ENCODE measurements around the gene WNT7B. TPM values are rescaled to one million over a fixed set of nuclear protein-coding genes. Genes with fewer than 3 reads are reported as not detected.

The WNT7B gene
- total RNA-seq, 2 donors from 2014 or later = not detected

- Mint-ChIP-seq H3K27ac (no peak overlapping the region), H3K4me3 (no peak overlapping the region), H3K36me3 (ENCODE audit: low read depth) (no peaks in the 10 kb centered on the region), H3K27me3 (peaks cover 7% of the 10 kb centered on the region), H3K4me1 (peaks cover 3% of the 10 kb centered on the region)
- H3K9me3 ChIP-seq (ENCODE audit: control insufficient read depth, low read length, poor library complexity, severe bottlenecking) = no peaks in the 10 kb centered on the region
- ATAC-seq (no peak), DNase-seq (no peak)
Observed at GRCh38 chr22:45914309-45914708, 62.7 kb downstream of the WNT7B start.

- peaks cover 3% of the 10 kb centered on the region for H3K4me1 Mint-ChIP-seq
- ATAC-seq = no peak
Observed at GRCh38 chr22:45912910-45913309, 64.1 kb downstream of the WNT7B start.

GRCh38 chr22:45911601-45912271, 65.2 kb downstream of the WNT7B start:
- Mint-ChIP-seq H3K4me1 (peaks cover 5% of the 10 kb centered on the region), H3K27ac (no peak overlapping the region), H3K36me3 (ENCODE audit: low read depth) (peaks cover 2% of the 10 kb centered on the region), H3K4me3 (no peak overlapping the region), H3K27me3 (peaks cover 7% of the 10 kb centered on the region)
- no peak for ATAC-seq
- no peaks in the 10 kb centered on the region for H3K9me3 ChIP-seq (ENCODE audit: control insufficient read depth, low read length, poor library complexity, severe bottlenecking)
- DNase-seq = no peak

More at GRCh38 chr22:45912910-45913309, 64.1 kb downstream of the WNT7B start:
- Mint-ChIP-seq H3K4me3 (no peak overlapping the region), H3K36me3 (ENCODE audit: low read depth) (no peaks in the 10 kb centered on the region), H3K27ac (no peak overlapping the region), H3K27me3 (peaks cover 6% of the 10 kb centered on the region)
- no peak for DNase-seq
- no peaks in the 10 kb centered on the region for H3K9me3 ChIP-seq (ENCODE audit: control insufficient read depth, low read length, poor library complexity, severe bottlenecking)

- Mint-ChIP-seq H3K4me3 (no peak overlapping the region), H3K4me1 (peaks cover 5% of the 10 kb centered on the region), H3K36me3 (ENCODE audit: low read depth) (peaks cover 2% of the 10 kb centered on the region), H3K27me3 (peaks cover 7% of the 10 kb centered on the region), H3K27ac (no peak overlapping the region)
- DNase-seq (no peak), ATAC-seq (no peak)
- no peaks in the 10 kb centered on the region for H3K9me3 ChIP-seq (ENCODE audit: control insufficient read depth, low read length, poor library complexity, severe bottlenecking)
Observed at GRCh38 chr22:45910928-45911467, 66.0 kb downstream of the WNT7B start.

- H3K4me1 Mint-ChIP-seq = peaks cover 5% of the 10 kb centered on the region
- no peak overlapping the region for H3K27ac Mint-ChIP-seq
- no peak overlapping the region for H3K4me3 Mint-ChIP-seq
- ATAC-seq = no peak
- no peak for DNase-seq
- no peaks in the 10 kb centered on the region for H3K9me3 ChIP-seq (ENCODE audit: control insufficient read depth, low read length, poor library complexity, severe bottlenecking)
- peaks cover 21% of the 10 kb centered on the region for H3K27me3 Mint-ChIP-seq
- peaks cover 2% of the 10 kb centered on the region for H3K36me3 Mint-ChIP-seq (ENCODE audit: low read depth)
Observed at GRCh38 chr22:45908961-45909360, 68.0 kb downstream of the WNT7B start.

GRCh38 chr22:45907996-45908395, 69.0 kb downstream of the WNT7B start:
- H3K27ac Mint-ChIP-seq = no peak overlapping the region
- H3K4me1 Mint-ChIP-seq = peaks cover 2% of the 10 kb centered on the region
- H3K36me3 Mint-ChIP-seq (ENCODE audit: low read depth) = peaks cover 2% of the 10 kb centered on the region
- H3K27me3 Mint-ChIP-seq = peaks cover 23% of the 10 kb centered on the region
- no peaks in the 10 kb centered on the region for H3K9me3 ChIP-seq (ENCODE audit: control insufficient read depth, low read length, poor library complexity, severe bottlenecking)
- no peak for ATAC-seq
- no peak for DNase-seq
- no peak overlapping the region for H3K4me3 Mint-ChIP-seq

GRCh38 chr22:45907378-45907777, 69.6 kb downstream of the WNT7B start:
- no peak for DNase-seq
- H3K9me3 ChIP-seq (ENCODE audit: control insufficient read depth, low read length, poor library complexity, severe bottlenecking) = no peaks in the 10 kb centered on the region
- H3K4me3 Mint-ChIP-seq = no peak overlapping the region
- no peak overlapping the region for H3K27ac Mint-ChIP-seq
- ATAC-seq = no peak
- H3K36me3 Mint-ChIP-seq (ENCODE audit: low read depth) = peaks cover 2% of the 10 kb centered on the region
- peaks cover 2% of the 10 kb centered on the region for H3K4me1 Mint-ChIP-seq
- peaks cover 29% of the 10 kb centered on the region for H3K27me3 Mint-ChIP-seq

- DNase-seq (no peak), ATAC-seq (no peak)
- H3K27ac Mint-ChIP-seq = no peak overlapping the region
- H3K9me3 ChIP-seq (ENCODE audit: control insufficient read depth, low read length, poor library complexity, severe bottlenecking) = no peaks in the 10 kb centered on the region
- H3K27me3 Mint-ChIP-seq = peaks cover 29% of the 10 kb centered on the region
- peaks cover 2% of the 10 kb centered on the region for H3K36me3 Mint-ChIP-seq (ENCODE audit: low read depth)
- H3K4me1 Mint-ChIP-seq = peaks cover 2% of the 10 kb centered on the region
- no peak overlapping the region for H3K4me3 Mint-ChIP-seq
Observed at GRCh38 chr22:45906946-45907345, 70.0 kb downstream of the WNT7B start.

- H3K9me3 ChIP-seq (ENCODE audit: control insufficient read depth, low read length, poor library complexity, severe bottlenecking) = no peaks in the 10 kb centered on the region
- H3K4me1 Mint-ChIP-seq = peaks cover 2% of the 10 kb centered on the region
- no peak overlapping the region for H3K4me3 Mint-ChIP-seq
- peaks cover 2% of the 10 kb centered on the region for H3K36me3 Mint-ChIP-seq (ENCODE audit: low read depth)
- H3K27ac Mint-ChIP-seq = no peak overlapping the region
- DNase-seq (no peak), ATAC-seq (no peak)
- peaks cover 29% of the 10 kb centered on the region for H3K27me3 Mint-ChIP-seq
Observed at GRCh38 chr22:45905924-45906865, 70.8 kb downstream of the WNT7B start.

- H3K4me3 Mint-ChIP-seq = no peak overlapping the region
- H3K27me3 Mint-ChIP-seq = peaks cover 29% of the 10 kb centered on the region
- no peak overlapping the region for H3K27ac Mint-ChIP-seq
- no peak for DNase-seq
- no peak for ATAC-seq
- H3K4me1 Mint-ChIP-seq = peaks cover 2% of the 10 kb centered on the region
- H3K36me3 Mint-ChIP-seq (ENCODE audit: low read depth) = peaks cover 2% of the 10 kb centered on the region
- no peaks in the 10 kb centered on the region for H3K9me3 ChIP-seq (ENCODE audit: control insufficient read depth, low read length, poor library complexity, severe bottlenecking)
Observed at GRCh38 chr22:45905326-45905923, 71.5 kb downstream of the WNT7B start.

GRCh38 chr22:45904236-45904635, 72.7 kb downstream of the WNT7B start:
- Mint-ChIP-seq H3K27ac (no peak overlapping the region), H3K4me3 (no peak overlapping the region), H3K27me3 (peaks cover 38% of the 10 kb centered on the region), H3K36me3 (ENCODE audit: low read depth) (peaks cover 2% of the 10 kb centered on the region), H3K4me1 (peaks cover 2% of the 10 kb centered on the region)
- DNase-seq (no peak), ATAC-seq (no peak)
- no peaks in the 10 kb centered on the region for H3K9me3 ChIP-seq (ENCODE audit: control insufficient read depth, low read length, poor library complexity, severe bottlenecking)

- Mint-ChIP-seq H3K4me3 (no peak overlapping the region), H3K27me3 (peaks cover 43% of the 10 kb centered on the region), H3K27ac (no peak overlapping the region), H3K36me3 (ENCODE audit: low read depth) (peaks cover 2% of the 10 kb centered on the region), H3K4me1 (peaks cover 2% of the 10 kb centered on the region)
- no peak for DNase-seq
- no peak for ATAC-seq
- no peaks in the 10 kb centered on the region for H3K9me3 ChIP-seq (ENCODE audit: control insufficient read depth, low read length, poor library complexity, severe bottlenecking)
Observed at GRCh38 chr22:45903355-45904135, 73.4 kb downstream of the WNT7B start.

All from T-helper 17 cell (primary cell).